GM19023 (cell line): ENCODE data around the gene CD300LD.

Experiments used
- ATAC-seq: cut with Tn5 transposase; IDR thresholded peaks from one replicate; pipeline ENCODE4 v1.9.1; 2021; ENCODE audit warnings: mild to moderate bottlenecking, moderate library complexity; ENCODE audit not compliant: unreplicated experiment

The CD300LD gene

GRCh38 chr17:74545843-74546230 lies 46.2 kb downstream of the CD300LD start, which contains the start of gene CD300C:
Gene CD300C, minus strand, starts transcription at chr17:74546115. Its CDS starts 333 bp downstream, at chr17:74545782.
- no peak for ATAC-seq

GRCh38 chr17:74544991-74545842 lies 46.9 kb downstream of the CD300LD start:
- ATAC-seq: no peak

GRCh38 chr17:74543891-74544760 lies 48.0 kb downstream of the CD300LD start:
- ATAC-seq: no peak

- ATAC-seq: no peak
Observed at GRCh38 chr17:74543406-74543805, 48.7 kb downstream of the CD300LD start.

GRCh38 chr17:74542727-74543383 lies 49.2 kb downstream of the CD300LD start:
- ATAC-seq: no peak

- no peak for ATAC-seq
Observed at GRCh38 chr17:74542166-74542565, 49.9 kb downstream of the CD300LD start.

- ATAC-seq: no peak
Observed at GRCh38 chr17:74541176-74542111, 50.6 kb downstream of the CD300LD start.

GRCh38 chr17:74539281-74539820 lies 52.7 kb downstream of the CD300LD start:
- no peak for ATAC-seq

GRCh38 chr17:74536890-74537289 lies 55.2 kb downstream of the CD300LD start:
- ATAC-seq: no peak

GRCh38 chr17:74532115-74532514 lies 60.0 kb downstream of the CD300LD start:
- ATAC-seq: no peak

GRCh38 chr17:74531231-74531761 lies 60.8 kb downstream of the CD300LD start, which contains the start of gene CD300LB:
Gene CD300LB, minus strand, starts transcription at chr17:74531475. Its CDS starts 125 bp downstream, at chr17:74531350.
- no peak for ATAC-seq

- ATAC-seq: no peak
Observed at GRCh38 chr17:74530831-74531150, 61.3 kb downstream of the CD300LD start.
